ENCODE results near the gene DBP.

GRCh38 chr19:48611872-48612271, 25.3 kb downstream of the DBP start:
- TF ChIP-seq POLR2A (IDR thresholded peaks at IDR 0.05; ENCODE audit: low read depth, low read length) = no peak
- no peak for TF ChIP-seq POLR2AphosphoS5 (IDR thresholded peaks at IDR 0.05; ENCODE audit: low read depth, low read length)
